ENCODE data around the gene CYP2A6. TPM values are rescaled to one million over a fixed set of nuclear protein-coding genes. Genes with fewer than 3 reads are reported as not detected.

The CYP2A6 gene
- not detected for total RNA-seq

GRCh38 chr19:40850277-40850676 lies at the start of gene CYP2A6:
Gene CYP2A6, minus strand, starts transcription at chr19:40850447. Its CDS starts 21 bp downstream, at chr19:40850426.

GRCh38 chr19:40882062-40882461 lies 31.8 kb upstream of the CYP2A6 start, which contains the start of gene CYP2A7:
Gene CYP2A7, minus strand, starts transcription at chr19:40882231. Its CDS starts 21 bp downstream, at chr19:40882210.

GRCh38 chr19:40798683-40799557 lies 51.3 kb downstream of the CYP2A6 start, which contains the start of gene EGLN2:
Gene EGLN2, plus strand, starts transcription at chr19:40799191. Its CDS starts 1,382 bp downstream, at chr19:40800573.

Other genes starting within 250 kb of the CYP2A6 start
- 220 TPM for gene LTBP4, start 249.1 kb downstream of the CYP2A6 start, total RNA-seq
- gene NUMBL, start 159.8 kb downstream of the CYP2A6 start, total RNA-seq = 85.6 TPM
- gene COQ8B, start 133.6 kb downstream of the CYP2A6 start, total RNA-seq = 37.9 TPM
- gene ITPKC, start 133.3 kb downstream of the CYP2A6 start, total RNA-seq = 19.2 TPM
- gene ACTMAP, start 100.0 kb downstream of the CYP2A6 start, total RNA-seq = 2.6 TPM
- gene SNRPA, start 99.2 kb downstream of the CYP2A6 start, total RNA-seq = 25.6 TPM
- 3.4 TPM for gene MIA, start 74.9 kb downstream of the CYP2A6 start, total RNA-seq
- 14.8 TPM for gene RAB4B, start 72.2 kb downstream of the CYP2A6 start, total RNA-seq
- gene EGLN2, start 51.3 kb downstream of the CYP2A6 start, total RNA-seq = 53.7 TPM
- not detected for gene CYP2A7, start 31.8 kb upstream of the CYP2A6 start, total RNA-seq
- not detected for gene CYP2B6, start 140.8 kb upstream of the CYP2A6 start, total RNA-seq
- gene CYP2A13, start 238.0 kb upstream of the CYP2A6 start, total RNA-seq = not detected